Osteocyte (in vitro differentiated cells): Measurements from ENCODE around the gene SCN8A. TPM values are rescaled to one million over a fixed set of nuclear protein-coding genes. Genes with fewer than 3 reads are reported as not detected.

Source experiments
- DNase-seq: peaks from one replicate; pipeline ENCODE4 v3.0.0; 2021; ENCODE audit warnings: mixed read lengths; ENCODE audit not compliant: unreplicated experiment; ENCODE audit errors: extremely low spot score
- H3K27ac Mint-ChIP-seq: one replicate; pipeline ENCODE4 v1.8.0; 2021; ENCODE audit warnings: mild to moderate bottlenecking, mixed read lengths; ENCODE audit not compliant: unreplicated experiment
- H3K27me3 Mint-ChIP-seq: one replicate; pipeline ENCODE4 v1.8.0; 2021; ENCODE audit warnings: mixed read lengths; ENCODE audit not compliant: unreplicated experiment
- H3K36me3 Mint-ChIP-seq: one replicate; pipeline ENCODE4 v1.8.0; 2021; ENCODE audit warnings: mixed read lengths; ENCODE audit not compliant: unreplicated experiment
- H3K4me1 Mint-ChIP-seq: one replicate; pipeline ENCODE4 v1.8.0; 2021; ENCODE audit warnings: mixed read lengths; ENCODE audit not compliant: unreplicated experiment
- H3K4me3 Mint-ChIP-seq: one replicate; pipeline ENCODE4 v1.8.0; 2021; ENCODE audit warnings: mild to moderate bottlenecking, moderate library complexity, mixed read lengths; ENCODE audit not compliant: unreplicated experiment
- H3K9me3 Mint-ChIP-seq: one replicate; pipeline ENCODE4 v1.8.0; 2021; ENCODE audit warnings: mixed read lengths; ENCODE audit not compliant: unreplicated experiment
- CTCF ChIP-seq: fragments of 200-600 bp; sonication (generic); IDR thresholded peaks from 2 replicates; pipeline ENCODE4 v1.5.0; 2021; ENCODE audit warnings: antibody characterized with exemption, mild to moderate bottlenecking, moderate library complexity
- total RNA-seq: library from RNA; stranded (reverse); gene quantifications from 2 replicates; pipeline ENCODE4 v1.2.1, GENCODE V29; 2021

Gene SCN8A
- total RNA-seq, 1 donor from 2014 or later = 1.5 TPM

GRCh38 chr12:51751661-51752060 lies 160.6 kb downstream of the SCN8A start:
- H3K4me3 Mint-ChIP-seq = no peak overlapping the region
- no peak overlapping the region for H3K27ac Mint-ChIP-seq
- H3K4me1 Mint-ChIP-seq = no peaks in the 10 kb centered on the region
- no peak for TF ChIP-seq CTCF
- H3K36me3 Mint-ChIP-seq = no peaks in the 10 kb centered on the region
- no peaks in the 10 kb centered on the region for H3K27me3 Mint-ChIP-seq
- no peaks in the 10 kb centered on the region for H3K9me3 Mint-ChIP-seq
- DNase-seq = no peak

DNA sequence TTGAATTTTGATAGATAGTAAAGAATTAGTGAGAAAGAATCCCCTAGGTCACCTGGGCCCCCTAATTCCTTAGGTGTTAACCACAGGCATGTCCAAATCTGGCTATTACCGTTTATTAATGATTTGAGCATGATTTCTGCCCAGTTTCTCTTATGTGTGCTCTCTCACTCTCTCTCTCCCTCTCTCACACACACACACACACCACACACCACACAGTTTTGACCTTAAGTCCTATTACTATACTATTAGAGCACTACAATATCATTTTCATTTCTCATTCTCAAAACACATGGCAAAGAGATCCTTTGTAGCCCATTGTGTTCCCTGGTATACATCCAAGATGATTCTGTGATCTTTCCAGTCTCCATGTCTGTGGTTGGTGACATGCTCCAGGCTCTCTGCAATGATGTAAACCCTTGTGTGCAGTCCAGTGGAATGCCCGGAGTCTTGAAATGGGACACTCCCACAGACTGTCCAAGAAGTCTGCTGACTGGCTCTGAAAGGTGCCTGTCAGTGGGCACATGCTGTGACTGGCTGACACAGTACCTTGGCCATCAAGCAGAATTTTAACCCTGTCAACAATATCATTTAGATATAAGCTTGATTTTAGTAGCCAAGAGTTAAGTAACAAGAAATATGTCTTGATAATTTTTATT lies 161.3 kb downstream of the SCN8A start:
- DNase-seq = no peak
- H3K9me3 Mint-ChIP-seq = no peaks in the 10 kb centered on the region
- H3K36me3 Mint-ChIP-seq = no peaks in the 10 kb centered on the region
- no peak for TF ChIP-seq CTCF
- no peaks in the 10 kb centered on the region for H3K27me3 Mint-ChIP-seq
- no peak overlapping the region for H3K4me3 Mint-ChIP-seq
- H3K4me1 Mint-ChIP-seq = no peaks in the 10 kb centered on the region
- no peak overlapping the region for H3K27ac Mint-ChIP-seq

GRCh38 chr12:51753980-51754675 lies 163.1 kb downstream of the SCN8A start:
- H3K4me3 Mint-ChIP-seq = no peak overlapping the region
- no peak for TF ChIP-seq CTCF
- DNase-seq = no peak
- no peaks in the 10 kb centered on the region for H3K27me3 Mint-ChIP-seq
- no peaks in the 10 kb centered on the region for H3K36me3 Mint-ChIP-seq
- H3K9me3 Mint-ChIP-seq = no peaks in the 10 kb centered on the region
- H3K4me1 Mint-ChIP-seq = no peaks in the 10 kb centered on the region
- H3K27ac Mint-ChIP-seq = no peak overlapping the region

- DNase-seq = no peak
- Mint-ChIP-seq H3K9me3 (no peaks in the 10 kb centered on the region), H3K4me3 (no peak overlapping the region), H3K4me1 (no peaks in the 10 kb centered on the region), H3K36me3 (no peaks in the 10 kb centered on the region), H3K27me3 (no peaks in the 10 kb centered on the region), H3K27ac (no peak overlapping the region)
- TF ChIP-seq CTCF = no peak
Measured at GRCh38 chr12:51755251-51755650, 164.2 kb downstream of the SCN8A start.

DNA sequence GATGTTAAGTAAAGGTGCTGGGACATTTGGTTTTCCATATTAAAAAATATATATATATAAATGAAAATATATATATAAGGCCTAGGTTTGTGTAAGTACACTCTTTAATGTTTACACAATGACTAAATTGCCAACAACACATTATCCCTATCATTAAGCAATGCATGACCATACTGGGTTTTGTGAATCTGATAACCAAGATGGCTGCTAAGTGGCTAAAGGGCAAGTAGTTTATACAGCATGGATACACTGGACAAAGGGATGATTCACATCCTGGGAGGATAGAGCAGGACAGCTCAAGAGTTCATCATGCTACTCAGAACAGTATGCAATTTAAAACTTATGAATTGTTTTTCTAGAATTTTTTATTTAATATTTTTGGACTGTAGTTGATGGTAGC lies 168.1 kb downstream of the SCN8A start:
- no peak for DNase-seq
- H3K27ac Mint-ChIP-seq = no peak overlapping the region
- no peak overlapping the region for H3K4me3 Mint-ChIP-seq
- TF ChIP-seq CTCF = no peak
- H3K36me3 Mint-ChIP-seq = no peaks in the 10 kb centered on the region
- no peaks in the 10 kb centered on the region for H3K4me1 Mint-ChIP-seq
- H3K9me3 Mint-ChIP-seq = no peaks in the 10 kb centered on the region
- no peaks in the 10 kb centered on the region for H3K27me3 Mint-ChIP-seq
